ENCODE results near the gene SLC25A21. TPM values are rescaled to one million over a fixed set of nuclear protein-coding genes. Genes with fewer than 3 reads are reported as not detected.

The SLC25A21 gene
- polyA plus RNA-seq, 2 donors, result 0.53 to 0.74 TPM

GRCh38 chr14:36647417-36647823 is 525.0 kb downstream of the SLC25A21 start:
- Histone ChIP-seq H3K9me3 (ENCODE audit: control insufficient read depth in 2 of 2, insufficient read depth in 1 of 2, low read depth in 1 of 2, low read length in 1 of 2) (no peaks in the 10 kb centered on the region), H3K4me3 (ENCODE audit: low read depth in 1 of 2, low read length in 2 of 2) (peak overlapping the region; percentile 62 to 66), H3K36me3 (ENCODE audit: control insufficient read depth in 2 of 2, insufficient read depth in 2 of 2, low read length in 1 of 2) (no peaks in the 10 kb centered on the region), H3K27me3 (ENCODE audit: control insufficient read depth in 1 of 2, insufficient read depth in 2 of 2, low read length in 2 of 2) (no peaks in the 10 kb centered on the region), H3K4me1 (ENCODE audit: control insufficient read depth in 2 of 2, insufficient read depth in 2 of 2, low read length in 1 of 2) (peaks cover 0 to 2% of the 10 kb centered on the region in 2 donors), H3K27ac (ENCODE audit: low read depth in 2 of 2, low read length in 1 of 2) (peak overlapping the region; percentile 76 to 95)
- WGBS, 2 donors, result 3% methylated on average over 30 to 34 of the region's 34 CpGs

- H3K27ac ChIP-seq (ENCODE audit: low read depth in 2 of 2, low read length in 1 of 2), result peak overlapping the region; percentile 76 to 95
- H3K27me3 ChIP-seq (ENCODE audit: control insufficient read depth in 1 of 2, insufficient read depth in 2 of 2, low read length in 2 of 2), result no peaks in the 10 kb centered on the region
- peak overlapping the region; percentile 62 to 66 for H3K4me3 ChIP-seq (ENCODE audit: low read depth in 1 of 2, low read length in 2 of 2)
These were observed 525.6 kb downstream of the SLC25A21 start for GRCh38 chr14:36646664-36647416.

GRCh38 chr14:36633580-36633979 is 538.8 kb downstream of the SLC25A21 start:
- no peaks in the 10 kb centered on the region for H3K9me3 ChIP-seq (ENCODE audit: control insufficient read depth in 2 of 2, insufficient read depth in 1 of 2, low read depth in 1 of 2, low read length in 1 of 2)
- H3K27me3 ChIP-seq (ENCODE audit: control insufficient read depth in 1 of 2, insufficient read depth in 2 of 2, low read length in 2 of 2), result no peaks in the 10 kb centered on the region
- no peak overlapping the region for H3K4me3 ChIP-seq (ENCODE audit: low read depth in 1 of 2, low read length in 2 of 2)
- 82 to 87% methylated on average over 3 of the region's 3 CpGs for WGBS, 2 donors
- H3K36me3 ChIP-seq (ENCODE audit: control insufficient read depth in 2 of 2, insufficient read depth in 2 of 2, low read length in 1 of 2), result no peaks in the 10 kb centered on the region
- H3K27ac ChIP-seq (ENCODE audit: low read depth in 2 of 2, low read length in 1 of 2), result no peak overlapping the region
- no peaks in the 10 kb centered on the region for H3K4me1 ChIP-seq (ENCODE audit: control insufficient read depth in 2 of 2, insufficient read depth in 2 of 2, low read length in 1 of 2)

More at GRCh38 chr14:36646664-36647416, 525.6 kb downstream of the SLC25A21 start:
- H3K9me3 ChIP-seq (ENCODE audit: control insufficient read depth in 2 of 2, insufficient read depth in 1 of 2, low read depth in 1 of 2, low read length in 1 of 2), result no peaks in the 10 kb centered on the region
- H3K36me3 ChIP-seq (ENCODE audit: control insufficient read depth in 2 of 2, insufficient read depth in 2 of 2, low read length in 1 of 2), result no peaks in the 10 kb centered on the region
- 2 to 5% methylated on average over 52 to 55 of the region's 55 CpGs for WGBS, 2 donors
- peaks cover 0 to 2% of the 10 kb centered on the region in 2 donors for H3K4me1 ChIP-seq (ENCODE audit: control insufficient read depth in 2 of 2, insufficient read depth in 2 of 2, low read length in 1 of 2)

Other genes with a start within 250 kb of the SLC25A21 start
- 1 to 10 TPM; 1.5 to 2.2 TPM for gene MIPOL1, start 25.3 kb upstream of the SLC25A21 start, polyA plus RNA-seq

Data from esophagus (tissue), 2 donors.